Epithelial cell of prostate (primary cell): ENCODE data around the gene ZNF804B.

ENCODE experiments used
- DNase-seq: peaks from one replicate; pipeline ENCODE4 v3.0.0-alpha.2; 2011; ENCODE audit warnings: low read depth, low spot score
- H3K27ac ChIP-seq: fragments of 450-650 bp; 2 replicates; pipeline ENCODE4 v1.5.1; 2017; ENCODE audit warnings: mild to moderate bottlenecking

The ZNF804B gene

DNA sequence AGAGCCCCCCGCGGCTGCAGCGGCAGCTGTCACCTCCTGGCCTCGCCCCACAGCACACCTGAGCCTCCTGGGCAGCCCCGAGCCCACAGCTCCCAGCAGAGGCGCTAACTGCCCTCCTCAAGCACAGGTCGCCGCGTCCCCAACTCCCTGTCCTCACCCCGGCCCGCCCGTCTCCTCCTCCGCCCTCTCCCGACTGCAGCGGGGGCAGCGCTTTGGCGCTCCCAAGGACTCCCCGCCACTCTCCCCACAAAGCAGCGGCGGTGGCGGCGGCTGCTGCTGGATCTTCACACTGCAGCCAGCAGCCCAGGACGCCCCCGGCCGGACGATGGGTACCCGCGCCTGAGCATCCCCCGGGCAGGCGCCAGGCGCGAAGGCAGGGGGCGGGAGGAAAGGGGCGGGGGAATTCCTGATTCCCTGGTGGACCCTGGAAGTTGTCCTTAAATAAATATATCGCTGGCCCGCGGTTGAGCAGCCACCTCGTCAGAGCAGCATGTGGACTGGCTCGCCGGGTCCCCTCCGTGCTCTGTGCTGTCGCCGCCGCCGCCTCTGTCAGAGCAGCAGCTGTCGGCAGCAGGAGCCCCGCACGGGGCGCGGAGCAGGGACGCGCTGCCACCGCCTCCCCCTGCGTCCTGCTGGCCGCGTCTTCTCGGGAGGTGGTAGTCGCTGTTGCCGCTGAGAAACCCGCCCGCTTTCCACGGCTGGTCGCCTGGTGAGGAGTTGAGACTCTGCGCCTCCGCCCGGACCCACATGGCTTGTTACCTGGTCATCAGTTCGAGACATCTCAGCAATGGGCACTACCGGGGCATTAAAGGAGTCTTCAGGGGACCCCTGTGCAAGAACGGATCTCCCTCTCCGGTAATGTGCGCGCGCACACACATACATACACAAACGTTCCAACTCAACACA lies at the start of gene ZNF804B:
ZNF804B (plus strand) TSS at position 471 of the 906 bp plus-strand sequence; CDS start at position 748, 277 bp downstream.
- H3K27ac ChIP-seq = no peak within 1 kb of the TSS
- DNase-seq = no peak

DNA sequence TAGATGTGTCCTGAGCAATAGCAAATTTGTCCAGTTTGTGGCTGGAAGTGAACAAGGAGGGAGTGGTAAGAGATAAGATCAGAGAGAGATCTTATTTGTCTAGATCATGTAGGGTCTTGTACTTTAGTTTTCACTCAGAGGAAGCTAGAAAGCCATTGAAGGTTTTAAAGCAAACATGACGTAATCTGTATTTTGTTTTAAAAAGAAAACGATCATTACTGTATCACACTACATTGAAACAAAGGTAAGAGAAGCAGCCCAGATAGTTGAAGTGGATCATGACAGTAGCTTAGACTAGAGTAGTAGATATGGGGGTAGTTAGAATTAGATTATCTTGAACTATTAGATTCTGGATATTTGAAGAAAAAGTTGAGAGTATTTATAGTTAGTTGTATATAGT lies 23.6 kb upstream of the ZNF804B start:
- H3K27ac ChIP-seq = no peak overlapping the region
- DNase-seq = no peak

- H3K27ac ChIP-seq = no peak overlapping the region
- no peak for DNase-seq
Measured at GRCh38 chr7:88737632-88738031, 21.9 kb upstream of the ZNF804B start.

DNA sequence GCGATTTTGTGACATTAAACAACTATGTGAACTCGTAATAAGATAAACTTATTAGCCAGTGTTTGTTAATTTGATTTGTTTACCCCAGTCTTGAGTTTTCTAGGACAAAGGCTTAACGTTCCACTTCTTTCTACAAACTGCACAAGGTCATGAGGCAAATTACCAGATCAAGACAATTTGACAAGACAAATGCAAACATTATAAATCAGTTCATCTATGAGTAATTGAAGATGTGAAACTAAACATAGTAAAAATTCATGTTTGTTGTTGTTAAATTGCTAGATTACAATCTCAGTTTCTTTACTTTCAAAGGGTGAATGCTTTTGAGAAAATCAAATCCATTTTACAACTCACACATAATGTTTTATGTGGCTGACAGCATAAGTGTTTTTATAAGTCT lies 13.4 kb upstream of the ZNF804B start:
- H3K27ac ChIP-seq = no peak overlapping the region
- no peak for DNase-seq

GRCh38 chr7:88756802-88757201 lies 2.7 kb upstream of the ZNF804B start:
- no peak for DNase-seq
- no peak overlapping the region for H3K27ac ChIP-seq

DNA sequence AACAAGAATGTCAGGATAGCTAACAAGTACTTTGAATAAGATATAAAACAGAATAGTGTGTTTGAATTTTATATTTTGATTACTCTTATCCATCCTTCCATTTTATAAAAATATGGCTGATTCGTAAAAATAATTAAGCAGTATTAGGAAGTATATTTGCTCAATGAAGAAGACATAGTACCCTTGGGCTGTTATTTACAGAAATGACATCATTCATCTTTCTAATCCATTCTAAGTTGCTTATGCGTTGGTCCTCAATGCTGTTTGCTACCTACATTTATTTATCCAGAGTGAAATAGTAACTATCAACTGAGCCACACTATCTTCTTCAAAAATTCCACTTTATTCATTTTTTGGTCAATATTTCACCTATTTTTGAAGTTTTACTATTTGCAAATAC lies 2.1 kb upstream of the ZNF804B start:
- no peak for DNase-seq
- H3K27ac ChIP-seq = no peak overlapping the region

GRCh38 chr7:88758381-88759229 lies 895 bp upstream of the ZNF804B start:
- H3K27ac ChIP-seq = no peak overlapping the region
- DNase-seq = no peak

- no peak overlapping the region for H3K27ac ChIP-seq
- DNase-seq = no peak
Measured at GRCh38 chr7:88760136-88760515, 626 bp downstream of the ZNF804B start.

GRCh38 chr7:88761779-88762178 lies 2.3 kb downstream of the ZNF804B start:
- DNase-seq = no peak
- no peak overlapping the region for H3K27ac ChIP-seq

GRCh38 chr7:88771417-88771816 lies 11.9 kb downstream of the ZNF804B start:
- no peak overlapping the region for H3K27ac ChIP-seq
- DNase-seq = no peak

GRCh38 chr7:88772776-88773175 lies 13.3 kb downstream of the ZNF804B start:
- no peak for DNase-seq
- no peak overlapping the region for H3K27ac ChIP-seq

DNA sequence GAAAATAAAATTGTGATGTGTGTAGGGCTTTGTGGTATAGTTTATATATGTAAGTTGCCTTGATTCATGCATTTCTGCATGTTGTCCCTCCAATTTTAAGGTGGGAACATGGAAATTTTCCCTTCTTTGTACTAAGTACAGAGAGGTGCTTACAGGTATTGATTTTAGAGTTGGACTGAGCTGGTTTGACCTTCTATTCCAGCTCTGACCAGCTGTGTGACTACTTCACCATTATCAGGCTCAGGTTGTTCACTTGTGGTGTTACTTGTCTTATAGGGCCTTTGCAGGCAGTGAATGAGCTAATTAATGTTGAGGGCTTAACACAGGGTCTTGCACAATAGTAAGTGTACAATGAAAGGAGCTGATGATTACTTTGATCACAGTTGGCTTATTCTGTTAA lies 16.3 kb downstream of the ZNF804B start:
- no peak overlapping the region for H3K27ac ChIP-seq
- DNase-seq = no peak

GRCh38 chr7:88787777-88788176 lies 28.3 kb downstream of the ZNF804B start:
- no peak overlapping the region for H3K27ac ChIP-seq
- no peak for DNase-seq

GRCh38 chr7:88789480-88790064 lies 30.1 kb downstream of the ZNF804B start:
- no peak for DNase-seq
- no peak overlapping the region for H3K27ac ChIP-seq

DNA sequence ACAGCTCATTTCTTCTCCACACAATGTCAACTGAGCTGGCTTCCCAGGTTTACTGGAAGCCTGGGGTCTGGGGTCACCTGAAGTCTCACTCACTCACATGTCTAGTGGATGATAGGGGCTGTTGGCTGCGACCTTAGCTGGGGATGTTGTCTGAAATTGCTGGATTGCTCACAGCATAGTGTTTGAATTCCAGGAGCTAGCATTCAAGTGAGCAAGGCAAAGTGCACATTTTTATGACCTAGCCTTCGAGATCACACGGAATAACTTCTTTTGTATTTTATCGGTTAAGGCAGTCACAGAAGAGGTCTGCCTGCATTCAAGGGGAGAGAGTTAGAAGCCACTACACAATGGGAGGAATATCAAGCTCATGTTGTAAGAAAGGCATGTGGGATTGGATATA lies 32.4 kb downstream of the ZNF804B start:
- DNase-seq = no peak
- no peak overlapping the region for H3K27ac ChIP-seq

GRCh38 chr7:88792361-88792760 lies 32.9 kb downstream of the ZNF804B start:
- H3K27ac ChIP-seq = no peak overlapping the region
- no peak for DNase-seq

- no peak for DNase-seq
- H3K27ac ChIP-seq = no peak within 1 kb of the TSS
Measured at GRCh38 chr7:88795553-88795952, 36.1 kb downstream of the ZNF804B start, which contains the start of gene TEX47. TEX47 (minus strand) TSS chr7:88795737; CDS start chr7:88794942, 795 bp downstream.

DNA sequence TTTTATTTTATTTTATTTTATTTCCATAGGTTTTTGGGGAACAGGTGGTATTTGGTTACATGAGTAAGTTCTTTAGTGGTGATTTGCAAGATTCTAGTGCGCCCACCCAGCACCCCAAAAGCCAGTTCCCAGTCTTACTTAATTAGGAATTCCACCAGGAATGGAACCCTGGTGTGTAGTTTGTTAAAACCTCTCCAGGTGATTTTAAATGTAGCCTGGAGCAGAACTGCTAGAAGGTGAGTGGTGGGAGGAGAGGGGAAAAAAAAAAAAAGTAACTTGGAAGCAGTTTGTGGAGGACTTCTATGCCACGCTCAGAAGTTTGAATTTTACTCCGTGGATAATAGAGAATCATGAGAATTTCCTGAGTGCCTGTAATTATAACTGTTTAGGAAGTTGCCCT lies 41.5 kb downstream of the ZNF804B start:
- no peak overlapping the region for H3K27ac ChIP-seq
- no peak for DNase-seq

- DNase-seq = no peak
Measured at GRCh38 chr7:88806280-88807037, 47.0 kb downstream of the ZNF804B start.

DNA sequence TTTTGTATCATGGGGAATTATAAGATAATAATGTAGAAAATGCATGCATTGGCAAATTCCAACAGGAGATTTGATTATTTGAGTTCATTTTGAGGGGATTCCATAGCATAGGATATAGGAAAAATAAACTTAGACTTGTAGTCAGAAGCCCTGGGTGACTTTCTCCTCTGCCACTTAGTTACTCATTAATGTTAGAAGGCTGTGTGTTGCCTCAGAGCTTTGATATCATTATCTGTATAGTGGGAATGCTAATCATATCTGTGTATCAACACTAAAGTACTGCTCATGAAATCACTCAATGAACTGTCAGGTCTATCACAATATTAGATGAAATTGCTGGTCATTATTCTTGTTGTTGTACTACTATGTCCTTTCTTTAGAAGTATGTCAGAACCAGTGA lies 59.1 kb downstream of the ZNF804B start:
- no peak for DNase-seq

More at GRCh38 chr7:88806280-88807037, 47.0 kb downstream of the ZNF804B start:
- H3K27ac ChIP-seq = no peak overlapping the region

More for the DNA sequence above, 59.1 kb downstream of the ZNF804B start:
- H3K27ac ChIP-seq = no peak overlapping the region
